Left renal pelvis (tissue), 4 donors: ENCODE measurements around the gene GNG12. TPM values are rescaled to one million over a fixed set of nuclear protein-coding genes. Genes with fewer than 3 reads are reported as not detected.

Experiments used
- DNase-seq, 4 donors: peaks; one replicate each; pipeline ENCODE4 v3.0.0-alpha.2; 2013; ENCODE audit warnings: low read depth in 4 of 4, low spot score in 3 of 4
- polyA plus RNA-seq, 4 donors: library from polyadenylated mRNA; unstranded; fragments of 120-200 nt; gene quantifications; one replicate each; pipeline ENCODE4 v1.2.1, GENCODE V29; 2013; ENCODE audit not compliant: insufficient read length in 4 of 4

GNG12 gene
- polyA plus RNA-seq, 4 donors = 91.1 to 142 (median 121) TPM

- no peak for DNase-seq
Measured at GRCh38 chr1:67788904-67789303, 44.4 kb downstream of the GNG12 start.

DNA sequence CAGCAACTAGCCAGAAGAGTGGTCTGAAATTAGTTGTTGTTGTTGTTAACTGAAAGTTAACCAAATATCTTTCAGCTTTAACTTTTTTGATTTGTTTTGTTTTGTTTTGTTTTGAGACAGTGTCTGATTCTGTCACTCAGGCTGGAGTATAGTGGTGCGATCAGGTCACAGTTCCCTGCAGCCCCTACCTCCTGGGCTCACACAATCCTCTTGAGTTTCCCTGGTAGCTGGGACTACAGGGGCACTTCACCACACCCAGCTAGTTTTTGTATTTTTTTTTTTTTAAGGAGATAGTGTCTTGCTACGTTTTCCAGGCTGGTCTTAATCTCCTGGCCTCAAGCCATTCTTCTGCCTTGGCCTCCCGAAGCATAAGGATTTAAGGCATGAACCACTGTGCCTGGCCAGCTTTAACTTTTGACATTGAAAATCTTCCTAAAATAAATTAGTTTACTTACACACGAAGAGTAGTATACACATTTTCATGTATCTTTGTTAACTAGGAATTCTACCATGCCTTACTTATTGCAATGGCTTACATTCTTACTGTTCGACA is 45.0 kb downstream of the GNG12 start:
- no peak for DNase-seq

- DNase-seq = no peak
Measured at GRCh38 chr1:67787746-67788145, 45.5 kb downstream of the GNG12 start.

DNA sequence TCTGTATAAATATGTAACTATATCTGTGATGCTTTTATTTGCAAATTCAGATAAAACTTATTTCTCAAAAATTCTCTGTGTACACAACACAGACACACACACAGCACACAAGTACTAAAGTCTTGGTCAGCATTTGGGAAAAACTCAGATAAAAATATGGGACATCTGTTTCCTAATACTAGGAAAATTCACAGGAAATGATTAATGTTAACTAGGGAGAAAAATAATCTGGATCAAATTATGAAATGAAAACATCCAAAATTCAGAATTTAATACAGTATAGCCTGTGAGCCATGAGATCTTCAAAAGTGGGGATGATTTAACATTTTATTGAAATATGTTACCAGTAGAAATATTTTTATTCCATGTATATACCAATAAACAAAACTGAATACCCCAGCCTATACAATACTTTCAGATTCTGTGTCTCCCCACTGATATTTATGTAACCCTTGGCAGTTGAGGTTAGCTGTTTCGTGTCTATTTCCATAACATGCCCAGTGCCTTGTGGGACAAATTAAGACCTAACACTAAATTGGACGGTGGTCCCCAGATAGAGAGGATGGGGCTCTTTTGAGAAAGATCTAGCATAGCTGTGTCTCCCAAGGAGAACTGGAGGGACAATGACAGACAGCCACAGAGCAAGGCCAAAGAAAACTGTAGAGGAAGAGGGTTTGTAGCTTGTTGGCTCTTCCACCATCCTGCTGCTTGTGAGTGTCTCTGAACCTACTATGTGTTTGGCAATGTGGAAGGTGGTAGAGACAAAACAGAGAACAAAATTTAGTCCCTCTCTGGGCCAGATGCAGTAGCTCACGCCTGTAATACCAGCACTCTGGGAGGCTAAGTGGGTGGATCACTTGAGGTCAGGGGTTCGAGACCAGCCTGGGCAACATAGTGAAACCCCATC is 47.2 kb downstream of the GNG12 start:
- DNase-seq = no peak

DNA sequence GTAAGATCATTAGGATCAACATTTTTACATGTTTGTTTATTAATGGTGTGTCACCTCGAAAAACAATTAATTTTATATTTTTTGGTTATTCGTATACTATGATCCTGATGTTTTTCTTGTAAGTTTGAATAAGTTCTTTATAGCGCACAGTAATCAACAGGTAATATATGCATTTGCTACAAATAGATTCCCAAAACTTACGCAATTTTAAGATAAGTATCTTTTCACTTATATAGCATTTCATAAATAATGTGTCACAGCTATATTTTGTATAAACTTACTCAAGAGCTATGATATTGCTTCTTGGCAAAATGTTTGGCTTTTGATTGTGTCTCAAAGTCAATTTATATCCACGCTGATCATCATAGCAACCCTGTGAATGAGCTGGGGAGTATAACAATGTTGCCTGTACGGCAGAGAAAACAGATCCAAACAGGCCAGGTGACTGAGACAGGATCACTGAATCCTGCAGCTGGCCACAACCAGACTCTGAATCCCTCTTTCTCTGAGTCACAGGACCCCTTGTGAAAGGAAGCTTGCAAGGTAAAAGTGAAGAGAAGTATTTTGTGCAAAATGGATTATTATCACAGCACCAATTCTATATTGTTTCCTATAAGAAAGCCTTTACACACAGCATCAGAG is 48.6 kb downstream of the GNG12 start:
- no peak for DNase-seq

GRCh38 chr1:67780637-67781036 is 52.6 kb downstream of the GNG12 start:
- no peak for DNase-seq

GRCh38 chr1:67777440-67777839 is 55.8 kb downstream of the GNG12 start:
- no peak for DNase-seq

GRCh38 chr1:67777016-67777415 is 56.3 kb downstream of the GNG12 start:
- DNase-seq = no peak

DNA sequence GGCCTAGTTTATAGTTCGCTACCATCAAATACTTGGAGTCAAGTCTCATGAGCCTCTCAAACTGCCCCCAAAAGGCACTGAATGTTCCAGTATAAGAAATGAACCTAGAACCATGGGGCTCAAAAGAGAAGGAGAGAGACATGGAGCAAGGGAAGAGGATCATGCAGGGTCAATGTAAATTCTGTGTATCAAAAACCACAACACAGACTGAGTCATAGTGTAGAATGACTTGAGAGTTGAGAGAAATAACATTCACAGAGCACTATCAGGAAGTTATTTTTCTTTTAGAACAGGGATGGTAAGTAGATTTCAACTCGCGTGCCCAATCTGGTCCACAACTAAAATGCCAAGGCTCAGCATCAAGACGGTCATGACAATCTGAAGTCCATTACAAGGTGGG is 59.8 kb downstream of the GNG12 start:
- DNase-seq = no peak

GRCh38 chr1:67771749-67772148 is 61.5 kb downstream of the GNG12 start:
- DNase-seq = no peak

DNA sequence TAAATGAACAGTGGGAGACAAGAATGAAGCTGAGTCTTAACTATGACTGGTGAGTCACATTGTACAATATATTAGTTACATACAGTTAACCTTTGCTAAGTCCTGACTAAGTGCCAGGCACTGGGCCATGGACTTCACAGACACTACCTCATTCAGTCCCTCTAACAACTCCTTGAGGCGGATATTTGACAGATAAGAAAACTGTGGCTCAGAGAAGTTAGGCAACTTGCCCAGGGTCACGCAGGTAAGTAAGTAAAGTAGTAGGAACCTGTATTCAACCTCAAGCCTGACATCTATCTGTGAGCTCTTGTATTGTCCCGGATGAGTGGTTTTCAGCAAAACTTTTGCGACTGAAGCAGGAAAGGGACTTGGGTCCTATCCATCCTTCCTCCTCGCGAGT is 62.1 kb downstream of the GNG12 start:
- DNase-seq = no peak

DNA sequence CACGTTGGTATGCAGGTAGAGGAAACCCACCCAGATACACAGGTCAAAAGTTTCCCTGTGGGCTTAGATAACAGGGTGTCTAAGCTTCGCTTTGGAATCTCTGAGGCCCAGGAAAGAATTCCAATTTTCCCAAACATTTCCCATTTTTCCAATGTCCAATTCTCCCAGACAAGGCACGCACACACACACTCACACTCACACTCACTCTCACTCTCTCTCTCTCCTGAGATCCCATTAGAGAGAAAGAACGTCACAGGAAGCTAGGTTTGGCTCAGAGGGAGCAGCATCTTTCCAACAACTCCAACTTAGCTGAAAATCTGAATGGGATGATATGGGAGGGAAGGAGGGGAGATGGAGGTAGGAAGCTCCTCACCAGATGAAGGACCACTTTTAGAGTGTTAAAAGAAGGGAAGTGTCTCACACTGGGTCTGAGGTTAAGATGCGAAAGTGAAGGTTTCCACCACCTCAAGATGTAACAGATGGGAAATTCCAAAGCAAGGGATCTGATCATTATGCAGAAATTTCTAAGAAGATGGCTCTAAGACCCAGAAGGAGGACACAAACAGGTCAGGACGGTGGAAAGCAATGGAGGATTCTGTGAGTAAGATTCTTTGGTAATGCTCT is 63.5 kb downstream of the GNG12 start:
- no peak for DNase-seq

DNA sequence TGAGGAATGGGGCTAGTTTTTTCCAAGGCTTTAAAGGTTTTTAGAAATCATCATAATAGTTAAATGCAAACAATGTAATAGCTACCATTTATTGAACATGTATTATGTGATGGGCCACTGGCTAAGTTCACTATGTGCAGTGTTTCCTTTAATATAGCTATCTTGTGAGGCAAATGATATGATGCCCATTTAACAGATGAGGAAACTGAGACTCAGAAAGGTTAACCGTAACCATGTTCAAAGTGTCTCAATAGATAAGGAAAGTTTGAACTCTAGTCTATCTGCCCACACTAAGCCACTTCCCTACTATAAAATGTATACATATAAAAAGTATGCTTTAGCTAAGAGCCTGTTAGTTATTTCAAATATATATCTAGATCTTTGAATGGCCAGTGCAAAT is 64.8 kb downstream of the GNG12 start:
- DNase-seq = no peak

DNA sequence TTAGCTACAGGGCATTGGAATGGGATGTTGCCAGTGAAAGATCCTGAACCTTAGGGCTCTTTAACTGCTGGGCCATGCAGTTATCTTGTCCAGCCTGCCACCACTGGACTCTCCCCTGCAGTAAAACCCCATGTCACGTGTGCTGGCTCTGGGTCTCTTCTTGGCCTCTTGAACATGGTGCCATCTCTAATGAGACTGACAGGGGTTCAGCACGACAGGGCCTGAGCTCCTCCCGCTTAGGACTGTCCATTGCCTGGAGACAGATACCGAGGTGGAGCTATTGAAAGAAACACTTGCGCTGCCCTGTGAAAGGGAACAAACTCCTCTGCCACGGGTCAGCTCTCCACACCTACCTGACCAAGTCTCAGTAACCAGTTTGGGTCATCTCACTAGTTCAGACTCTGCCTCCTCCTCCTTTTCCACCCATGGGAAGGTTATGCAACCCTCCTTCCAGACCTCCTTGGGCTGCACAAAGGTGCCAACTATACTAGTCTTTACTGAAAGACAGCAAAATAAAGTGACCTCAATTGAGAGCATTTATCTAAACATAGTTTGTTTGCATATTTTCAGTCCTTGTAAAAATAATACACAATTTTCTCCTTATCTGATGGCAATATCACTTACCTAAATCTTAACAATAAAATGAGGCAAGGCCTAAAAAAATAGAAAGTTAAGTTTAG is 66.0 kb downstream of the GNG12 start:
- no peak for DNase-seq

GRCh38 chr1:67766141-67766978 is 66.9 kb downstream of the GNG12 start:
- peak in 1 of 4 donors; percentile 52 for DNase-seq

GRCh38 chr1:67764633-67765032 is 68.6 kb downstream of the GNG12 start:
- DNase-seq = no peak

DNA sequence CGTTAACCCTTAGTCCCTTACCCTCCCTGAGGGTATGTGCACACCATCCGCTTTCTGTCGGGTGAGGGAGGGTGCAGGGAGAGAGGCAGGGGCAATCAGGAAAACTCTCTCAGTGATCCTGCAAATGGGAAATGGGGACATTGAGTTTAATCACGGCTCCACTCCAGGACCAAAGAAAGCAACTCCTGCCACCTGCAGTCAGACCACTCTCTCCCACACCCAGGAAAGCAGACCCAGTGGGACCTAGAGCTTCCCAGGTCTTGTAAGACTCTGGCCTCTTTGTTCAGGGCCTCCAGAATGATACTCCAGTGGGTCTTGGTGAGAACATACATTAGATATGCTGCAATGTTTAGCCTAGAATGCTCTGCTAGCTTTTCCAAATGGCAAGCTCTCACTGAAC is 71.5 kb downstream of the GNG12 start:
- no peak for DNase-seq

GRCh38 chr1:67761091-67761490 is 72.2 kb downstream of the GNG12 start:
- DNase-seq = no peak

DNA sequence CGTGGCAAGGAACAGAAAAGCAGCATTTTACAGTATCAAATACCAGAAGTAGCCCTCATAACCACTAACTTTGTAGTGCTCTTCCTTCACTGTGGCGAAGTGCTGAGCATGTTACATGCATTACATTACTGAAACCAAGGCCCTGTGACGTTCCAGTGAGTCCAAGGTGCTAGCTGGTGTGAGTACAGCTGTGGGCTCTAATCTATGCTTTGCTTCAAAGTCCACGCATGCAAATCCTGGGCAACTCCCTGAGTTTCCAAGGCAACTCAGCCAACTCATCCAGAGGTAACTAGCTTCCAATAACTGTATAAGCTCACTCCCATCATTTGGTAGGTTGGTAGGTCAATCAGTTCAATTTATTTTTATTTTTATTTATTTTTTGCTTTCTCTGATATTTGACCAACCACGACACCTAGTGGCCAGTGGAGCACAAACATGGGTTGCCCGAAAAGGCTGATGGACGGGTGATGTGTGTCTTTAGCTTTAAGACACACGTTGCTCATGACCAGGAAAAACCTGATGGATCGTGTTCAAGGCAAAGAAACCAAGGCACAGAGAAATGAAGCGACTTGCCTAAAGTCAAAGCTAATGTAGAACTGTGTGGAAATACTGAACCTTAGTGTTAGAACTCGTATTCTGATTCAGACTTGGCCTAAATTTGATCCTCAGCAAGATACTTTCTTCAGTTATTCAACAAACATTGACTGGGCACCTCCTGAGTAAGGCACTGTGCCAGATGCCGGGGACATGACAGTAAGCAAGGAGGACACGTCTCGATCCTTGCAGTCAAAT is 73.0 kb downstream of the GNG12 start:
- DNase-seq = peak in 2 of 4 donors; percentile 48 to 59
